Stimulated activated CD8-positive, alpha-beta memory T cell treated with anti-CD3 and anti-CD28 coated beads, Interleukin-15, amount 100 ng/mL, for 4 hours (primary cell): ENCODE data around the gene FAHD1.
A peak's percentile ranks its signal among the peaks of the same experiment; 100 is the strongest.
"Not testable (repeated sequence)": the region's sequence is repeated elsewhere in the genome, so short reads cannot be mapped to it uniquely, and the experiment has no call there.

Source experiments
- DNase-seq, 2 donors: peaks; one replicate each; pipeline ENCODE4 v3.0.0-alpha.2; 2020; ENCODE audit warnings: low read depth in 2 of 2

Gene FAHD1

DNA sequence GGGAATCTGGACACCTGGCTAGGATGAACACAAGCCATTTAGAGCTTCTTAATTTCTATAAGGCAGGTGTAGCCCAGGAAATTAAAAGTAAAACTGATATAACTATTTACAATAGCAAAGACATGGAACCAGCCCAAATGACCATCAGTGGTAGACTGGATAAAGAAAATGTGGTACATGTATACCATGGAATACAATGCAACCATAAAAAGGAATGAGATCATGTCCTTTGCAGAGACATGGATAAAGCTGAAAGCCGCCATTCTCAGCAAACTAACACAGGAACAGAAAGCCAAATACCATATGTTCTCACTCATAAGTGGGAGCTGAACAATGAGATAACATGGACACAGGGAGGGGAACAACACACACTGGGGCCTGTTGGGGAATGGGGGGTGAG lies 19.4 kb downstream of the FAHD1 start:
- no peak for DNase-seq

DNA sequence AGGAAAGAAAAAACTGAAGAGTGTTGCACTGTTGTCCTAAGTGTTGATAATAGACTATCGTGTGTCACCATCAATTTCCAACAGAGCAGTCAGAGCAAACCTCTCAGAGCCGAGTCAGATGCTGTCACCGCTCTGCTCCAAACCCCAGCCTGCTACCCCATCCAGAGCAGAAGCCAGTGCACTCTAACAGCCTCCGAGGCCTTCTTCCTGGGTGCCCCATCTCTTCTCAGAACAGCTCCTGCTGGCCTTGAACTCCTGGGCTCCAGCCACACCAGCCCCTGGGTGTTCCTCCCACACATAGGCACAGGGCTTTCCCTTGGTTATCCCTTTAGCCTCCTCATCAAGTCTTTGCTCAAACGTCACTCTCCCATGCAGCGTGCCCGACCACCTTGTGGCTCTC lies 24.0 kb downstream of the FAHD1 start:
- no peak for DNase-seq

DNA sequence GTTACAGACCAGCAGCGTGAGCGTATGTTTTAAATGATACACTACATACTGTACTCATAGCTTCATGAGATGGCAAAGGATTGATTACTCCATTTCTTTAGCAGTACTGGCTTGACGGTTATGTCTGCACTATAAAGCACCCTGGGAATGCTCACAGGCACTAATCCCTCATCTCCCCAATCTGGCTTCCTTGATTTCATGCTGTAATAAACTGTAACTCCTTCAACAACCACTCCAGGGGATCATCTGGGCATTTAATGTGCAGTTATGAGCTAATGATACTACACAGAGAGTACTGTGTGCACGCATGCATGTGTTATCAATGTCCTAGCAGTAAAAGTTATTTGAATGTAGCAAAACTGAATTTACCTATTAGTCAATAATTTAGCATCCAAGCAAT lies 24.8 kb downstream of the FAHD1 start:
- DNase-seq, result no peak

DNA sequence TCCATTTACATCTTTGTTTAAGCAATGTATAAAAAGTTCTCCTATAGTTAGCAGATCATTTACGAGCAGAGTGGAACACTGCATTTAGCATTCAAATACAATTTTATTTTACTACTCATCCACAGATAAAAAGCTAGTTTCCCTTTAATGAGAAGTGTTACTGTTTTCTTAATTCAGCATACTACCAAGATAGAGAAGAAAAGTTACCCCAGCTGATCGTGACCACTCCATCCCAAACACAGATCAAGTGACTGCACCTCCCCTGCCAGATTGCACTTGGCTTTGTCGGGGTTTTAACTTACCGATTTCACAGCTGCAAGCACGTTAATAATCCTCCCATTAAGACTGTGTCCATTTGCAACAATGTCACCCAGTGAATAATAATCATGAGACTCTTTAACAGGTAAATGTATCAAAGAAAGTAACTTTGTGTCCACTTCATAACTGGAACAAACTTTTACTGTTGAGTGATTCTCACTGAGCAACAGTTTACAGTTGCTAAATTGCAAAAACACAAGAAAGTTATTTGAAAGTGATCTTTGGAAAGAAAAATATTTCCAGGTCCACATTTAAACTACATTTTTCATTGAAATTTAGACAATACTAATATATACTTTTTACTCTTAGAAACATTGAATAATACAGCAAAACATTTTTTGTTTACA lies 30.6 kb downstream of the FAHD1 start:
- no peak for DNase-seq

DNA sequence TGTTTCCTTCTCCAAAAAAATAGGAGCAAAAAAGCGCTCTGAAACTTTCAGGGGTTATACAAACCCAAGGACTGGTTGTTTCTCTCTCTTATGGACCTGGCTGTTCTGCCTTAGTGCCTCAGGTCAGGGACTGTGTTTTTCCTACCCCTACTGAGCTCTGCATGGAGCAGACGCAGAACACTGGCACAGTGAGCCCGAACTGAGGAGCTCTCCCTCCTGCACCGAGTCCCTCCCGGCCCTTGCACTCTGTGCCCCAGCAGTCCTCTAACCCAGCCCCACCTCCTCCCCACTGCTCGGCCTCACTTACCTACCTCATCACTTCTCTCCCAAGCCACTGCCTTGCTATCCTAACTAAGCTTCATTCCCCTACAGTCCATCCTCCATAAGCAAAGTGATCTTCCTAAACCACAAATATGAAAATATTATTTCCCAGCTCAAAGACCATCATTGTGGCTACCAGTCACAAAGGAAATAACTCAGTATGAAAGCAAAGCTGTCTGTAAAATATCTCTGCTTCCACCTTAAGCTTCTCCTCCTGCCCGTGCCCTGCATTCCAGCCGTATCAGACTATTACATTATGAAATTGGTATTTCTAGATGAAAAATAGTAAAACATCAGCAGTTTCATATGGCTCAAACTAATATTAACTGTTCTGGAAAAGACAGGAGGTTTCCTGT lies 31.3 kb downstream of the FAHD1 start:
- DNase-seq, result no peak

DNA sequence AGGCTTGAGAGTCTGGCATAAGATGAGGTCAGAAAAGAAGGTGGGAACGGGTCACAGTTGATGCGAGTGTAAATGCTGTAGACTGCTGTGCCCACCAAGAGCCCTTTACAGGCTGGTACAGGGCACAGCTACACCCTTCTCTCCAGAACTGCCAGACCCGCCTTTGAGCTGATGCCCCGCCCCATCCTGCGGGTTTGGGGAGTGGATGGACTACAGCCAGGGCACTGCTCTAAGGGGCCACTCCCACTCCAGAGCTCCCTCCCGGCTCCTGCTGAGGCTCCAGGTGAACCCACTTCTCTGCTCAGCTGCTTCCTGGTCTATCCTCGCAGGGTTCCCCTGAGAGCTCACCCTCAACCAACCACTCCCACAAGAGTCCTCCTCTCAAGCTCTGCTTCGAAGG lies 32.6 kb downstream of the FAHD1 start:
- no peak for DNase-seq

DNA sequence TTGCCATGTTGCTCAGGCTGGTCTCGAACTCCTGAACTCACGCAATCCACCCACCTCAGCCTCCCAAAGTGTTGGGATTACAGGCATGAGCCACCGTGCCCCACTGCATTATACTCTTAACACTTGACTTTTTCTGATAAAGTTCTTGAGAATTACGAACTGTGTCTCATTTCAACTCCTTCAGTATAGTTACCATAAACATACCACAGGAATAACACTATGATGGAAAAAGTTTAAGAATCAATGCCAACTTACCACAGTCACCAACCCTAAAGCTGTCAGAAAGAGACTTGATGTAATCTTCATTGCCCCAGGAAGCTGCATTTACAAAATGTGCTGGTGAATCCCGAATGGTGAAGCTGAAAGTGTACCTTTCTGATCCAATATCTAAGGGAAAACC lies 34.7 kb downstream of the FAHD1 start:
- no peak for DNase-seq

DNA sequence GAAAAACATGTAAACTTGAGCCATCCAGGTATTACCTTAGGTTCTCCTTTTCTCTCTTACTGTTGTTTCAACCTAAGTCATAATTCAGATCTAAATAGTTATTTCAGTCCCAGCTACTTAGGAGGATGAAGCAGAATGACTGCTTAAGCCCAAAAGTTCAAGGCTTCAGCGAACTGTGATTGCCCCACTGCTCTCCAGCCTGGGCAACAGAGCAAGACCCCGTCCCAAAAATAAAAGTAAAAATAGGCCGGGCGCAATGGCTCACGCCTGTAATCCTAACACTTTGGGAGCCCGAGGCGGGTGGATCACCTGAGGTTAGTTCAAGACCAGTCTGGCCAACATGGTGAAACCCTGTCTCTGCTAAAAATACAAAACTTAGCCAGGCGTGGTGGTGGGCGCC lies 35.4 kb downstream of the FAHD1 start:
- DNase-seq, result no peak

DNA sequence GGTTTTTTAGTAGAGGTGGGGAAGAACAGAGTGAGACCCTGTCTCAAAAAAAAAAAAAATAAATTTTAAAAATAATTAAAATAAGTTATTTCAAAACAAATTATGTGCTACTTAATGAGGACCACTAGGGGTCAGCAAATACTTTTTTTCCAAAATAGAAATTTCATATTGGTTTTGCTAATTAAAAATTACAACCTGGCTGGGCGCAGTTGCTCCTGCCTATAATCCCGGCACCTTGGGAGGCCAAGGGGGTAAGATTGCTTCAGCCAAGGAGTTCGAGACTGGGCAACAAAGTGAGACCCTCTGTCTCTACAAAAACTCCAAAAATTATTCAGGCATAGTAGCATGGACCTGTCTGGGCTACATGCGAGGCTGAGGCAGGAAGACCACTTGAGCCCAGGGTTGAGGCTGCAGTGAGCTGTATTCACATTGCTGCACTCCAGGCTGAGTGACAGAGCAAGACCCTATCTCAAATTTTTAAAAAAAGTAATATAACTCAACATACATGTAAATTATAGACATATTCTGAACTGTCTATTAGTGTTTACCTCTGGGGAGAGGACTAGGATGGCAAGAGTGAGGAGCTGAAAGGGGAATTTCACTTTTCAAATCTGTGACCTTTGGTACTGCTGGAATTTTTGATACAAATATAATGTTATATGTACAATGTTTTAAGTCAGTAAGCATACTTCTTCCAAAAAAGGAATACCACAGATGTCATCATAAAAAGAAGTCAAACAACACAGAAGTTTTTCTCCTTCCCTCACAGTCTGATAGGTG lies 36.9 kb downstream of the FAHD1 start:
- DNase-seq, result no peak

DNA sequence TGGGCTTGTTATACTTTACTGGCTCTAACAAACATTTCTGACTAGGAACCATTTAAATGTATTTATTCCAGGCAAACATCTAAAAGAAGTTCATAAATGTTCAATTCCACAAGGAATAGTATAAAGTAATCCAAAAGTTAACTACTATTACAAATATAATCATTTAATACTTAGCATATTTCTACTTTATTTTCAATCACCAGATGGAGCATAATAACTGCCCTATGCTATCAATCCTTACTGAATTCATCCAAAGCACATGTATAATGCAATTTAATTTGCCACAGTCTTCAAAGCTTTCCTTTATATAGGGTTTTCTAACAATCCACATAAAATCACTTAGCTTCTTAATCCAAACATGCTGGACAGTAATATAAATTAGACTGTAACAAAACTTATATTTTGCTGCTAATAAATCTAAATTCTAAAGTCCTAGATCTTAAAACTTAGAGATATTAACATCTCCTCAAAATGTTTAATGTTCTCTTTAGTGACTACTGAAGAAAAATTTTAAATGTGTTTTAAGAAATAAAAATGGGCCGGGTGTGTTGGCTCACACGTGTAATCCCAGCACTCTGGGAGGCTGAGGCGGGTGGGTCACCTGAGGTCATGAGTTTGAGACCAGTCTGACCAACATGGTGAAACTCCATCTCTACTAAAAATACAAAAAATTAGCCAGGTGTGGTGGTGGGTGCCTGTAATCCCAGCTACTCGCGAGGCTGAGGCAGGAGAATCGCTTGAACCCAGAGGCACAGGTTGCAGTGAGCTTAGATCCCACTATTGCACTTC lies 39.1 kb downstream of the FAHD1 start:
- no peak for DNase-seq

DNA sequence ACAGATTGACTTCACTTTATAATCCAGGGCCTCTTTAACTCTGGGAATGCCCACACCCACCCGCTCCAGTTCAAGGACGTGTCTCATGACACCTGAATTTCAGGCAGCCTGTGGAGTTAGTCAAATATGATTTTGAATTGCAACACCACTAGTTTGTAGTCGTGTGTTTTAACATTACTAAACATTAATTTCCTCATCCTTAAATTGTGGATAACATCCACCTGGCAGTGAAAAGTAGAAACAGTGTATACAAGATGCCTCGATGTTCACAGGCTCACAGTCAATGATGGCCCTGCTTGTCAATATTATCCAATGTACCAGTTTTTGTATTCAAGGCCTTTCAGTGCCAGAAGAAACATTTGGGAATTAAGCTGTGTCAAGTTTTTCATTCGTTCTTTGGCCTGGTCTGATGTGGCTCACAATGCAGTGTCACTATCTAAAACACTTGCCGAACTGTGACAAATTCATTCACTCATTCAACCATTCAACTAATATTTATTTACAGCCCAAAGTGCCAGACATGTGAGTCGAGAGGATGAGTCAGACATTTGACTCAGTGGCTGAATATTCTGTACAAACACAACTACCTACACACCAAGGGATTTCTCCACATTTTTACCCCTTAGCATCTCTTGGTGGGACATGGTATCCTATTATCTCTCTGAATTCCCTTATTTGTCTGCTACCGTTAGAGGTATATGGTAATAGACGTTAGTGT lies 43.5 kb downstream of the FAHD1 start:
- no peak for DNase-seq

DNA sequence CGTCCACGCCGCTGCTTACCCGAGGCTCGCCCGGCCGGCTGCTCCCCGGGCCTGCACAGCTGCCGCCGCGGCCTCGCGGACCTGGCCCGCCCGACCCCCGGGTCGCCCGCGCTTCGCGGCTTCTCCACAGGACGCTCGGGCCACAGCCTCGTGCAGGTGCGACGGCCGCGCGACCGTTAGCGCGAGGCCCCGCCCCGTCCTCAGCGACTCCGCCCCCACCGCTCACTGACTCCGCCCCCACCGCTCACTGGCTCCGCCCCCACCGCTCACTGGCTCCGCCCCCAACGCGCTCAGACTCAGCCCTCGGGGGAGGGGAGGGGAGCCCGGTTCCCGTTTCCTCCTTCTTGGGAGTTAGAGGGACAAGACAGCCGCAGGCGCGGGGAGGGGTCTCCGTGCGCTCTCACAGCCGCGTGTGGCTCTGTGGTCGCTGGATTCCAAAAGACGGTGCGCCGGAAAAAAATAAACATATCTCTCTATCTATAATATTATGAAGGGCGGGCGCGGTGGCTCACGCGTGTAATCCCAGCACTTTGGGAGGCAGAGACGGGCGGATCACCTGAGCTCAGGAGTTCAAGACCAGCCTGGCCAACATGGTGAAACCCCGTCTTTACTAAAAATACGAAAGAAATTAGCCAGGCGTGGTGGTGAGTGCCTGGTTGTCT lies 45.1 kb downstream of the FAHD1 start, which contains the start of gene MEIOB:
MEIOB (minus strand) TSS at position 191 of the 662 bp plus-strand sequence. CDS start 3,989 bp downstream, outside the sequence.
- peak in 1 of 2 donors; percentile 4 for DNase-seq

DNA sequence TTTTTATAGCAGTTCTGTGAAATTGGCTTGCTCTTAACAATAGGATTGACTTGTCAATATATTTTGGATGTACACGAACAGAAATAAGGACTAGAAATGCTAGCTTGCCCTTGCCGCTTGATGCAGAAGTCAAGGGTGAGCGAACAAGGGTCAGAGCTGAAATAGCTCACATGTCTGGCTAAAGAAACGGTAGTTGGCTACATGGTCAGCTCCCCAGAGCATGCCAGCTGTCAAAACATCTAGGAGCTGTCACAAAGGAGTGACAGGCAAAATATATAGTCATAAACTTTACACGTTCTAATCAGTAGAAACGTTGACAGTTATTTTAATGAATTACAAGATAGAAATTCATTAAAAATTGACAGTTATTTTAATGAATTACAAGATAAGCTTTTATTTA lies 47.8 kb downstream of the FAHD1 start:
- no peak for DNase-seq

DNA sequence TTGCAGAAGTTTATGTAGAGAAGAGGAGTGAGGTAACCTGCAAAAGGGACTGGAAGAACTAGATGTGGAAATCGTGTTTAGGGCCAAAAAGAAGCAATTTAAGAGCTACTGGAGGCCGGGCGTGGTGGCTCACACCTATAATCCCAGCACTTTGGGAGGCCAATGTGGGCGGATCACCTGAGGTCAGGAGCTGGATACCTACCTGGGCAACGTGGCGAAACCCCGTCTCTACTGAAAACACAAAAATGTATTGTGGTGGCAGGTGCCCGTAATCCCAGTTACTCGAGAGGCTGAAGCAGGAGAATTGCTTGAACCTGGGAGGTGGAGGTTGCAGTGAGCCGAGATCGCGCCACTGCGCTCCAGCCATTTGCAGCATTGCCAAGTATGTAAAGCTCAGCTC lies 49.1 kb downstream of the FAHD1 start:
- not testable (repeated sequence) for DNase-seq

DNA sequence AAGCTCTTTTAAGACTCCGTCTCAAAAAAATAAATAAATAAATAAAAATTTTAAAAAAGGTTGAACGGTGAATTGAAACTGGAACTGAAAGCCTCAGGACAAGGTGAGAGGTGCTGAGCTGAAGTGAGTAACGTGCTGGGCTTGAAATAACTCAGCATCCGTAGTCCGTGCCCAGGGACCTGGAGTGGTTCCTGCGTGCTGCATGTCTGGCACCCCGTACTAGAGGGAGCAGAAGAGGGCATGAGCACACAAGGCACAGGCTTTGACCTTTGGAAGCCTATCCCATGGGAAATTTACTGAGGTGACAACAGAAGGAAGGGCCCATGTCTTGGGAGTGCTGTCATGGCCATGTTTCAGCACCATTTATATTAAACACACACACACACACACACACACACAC lies 49.5 kb downstream of the FAHD1 start:
- DNase-seq, result no peak

DNA sequence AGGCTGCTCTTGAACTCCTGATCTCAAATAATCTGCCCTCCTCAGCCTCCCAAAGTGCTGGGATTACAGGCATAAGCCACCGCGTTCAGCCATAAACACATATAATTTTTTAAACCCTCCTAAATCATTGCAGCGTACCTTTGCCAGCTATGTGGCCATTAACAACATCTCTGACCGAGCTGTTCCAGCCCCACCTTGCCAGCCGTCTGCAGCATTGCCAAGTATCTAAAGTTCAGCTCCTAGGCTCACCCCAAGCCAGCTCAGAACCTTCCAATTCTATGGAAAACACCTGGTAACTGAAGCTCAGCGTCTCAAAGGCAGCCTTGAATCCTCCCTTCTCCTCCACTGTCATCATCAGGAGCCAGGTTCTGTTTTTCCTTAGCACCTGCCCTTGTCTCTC lies 50.1 kb downstream of the FAHD1 start:
- no peak for DNase-seq

DNA sequence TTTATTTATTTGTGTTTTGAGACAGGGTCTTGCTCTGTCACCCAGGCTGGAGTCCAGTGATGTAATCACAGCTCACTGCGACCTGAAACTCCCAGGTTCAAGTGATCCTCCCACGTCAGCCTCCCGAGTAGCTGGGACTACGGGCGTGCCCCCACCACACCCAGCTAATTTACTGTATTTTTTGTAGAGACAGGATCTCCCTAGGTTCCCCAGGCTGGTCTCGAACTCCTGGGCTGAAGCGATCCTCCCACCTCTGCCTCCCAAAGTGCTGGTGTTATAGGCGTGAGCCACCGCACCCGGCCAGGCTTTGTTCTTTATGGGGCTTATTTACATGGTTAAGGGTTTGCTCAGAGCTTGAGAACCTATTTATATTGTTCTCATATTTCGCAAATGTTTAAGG lies 50.8 kb downstream of the FAHD1 start:
- DNase-seq, result no peak

DNA sequence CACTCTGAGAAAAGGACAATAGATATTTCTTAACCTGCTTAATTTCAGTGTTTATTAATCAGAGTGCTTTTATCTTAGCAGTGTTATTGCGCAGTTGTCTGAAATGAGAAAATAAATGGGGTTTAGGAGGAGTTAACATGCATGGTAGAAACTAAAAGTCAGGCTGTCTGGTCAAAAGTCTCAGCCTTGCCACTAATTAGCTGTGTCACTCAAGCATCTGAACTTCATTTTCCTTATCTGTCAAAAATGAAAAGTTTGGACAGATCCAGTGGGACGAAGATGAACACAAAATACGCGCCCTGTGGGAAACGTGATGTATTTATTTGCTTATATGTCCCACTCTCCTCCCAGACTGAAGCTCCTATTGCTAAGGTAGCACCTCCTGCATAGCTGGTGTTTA lies 51.2 kb downstream of the FAHD1 start:
- DNase-seq, result no peak
